HEK293 (cell line): ENCODE results near the gene CACNG1.

Experiments
- CTCF ChIA-PET: fragments of 350-600 bp; formaldehyde crosslinking; extraction: SDS; loops from one replicate; lab custom pipeline; 2021; ENCODE audit warnings: antibody characterized with exemption; lab: Yijun Ruan, JAX
- POLR2A ChIA-PET: fragments of 300-600 bp; formaldehyde crosslinking; extraction: SDS; loops from one replicate; lab custom pipeline; 2020; ENCODE audit warnings: antibody characterized with exemption, inconsistent platforms; lab: Yijun Ruan, JAX
- H3K27ac ChIP-seq: fragments of 200-500 bp; sonication (Bioruptor generic); 2 replicates; pipeline ENCODE4 v1.5.1; 2014; ENCODE audit warnings: low read depth, low read length, control low read depth, inconsistent platforms; ENCODE audit errors: extremely low read depth
- H3K36me3 ChIP-seq, 2 experiments: fragments of 200-500 bp in 1 of 2; sonication (Bioruptor generic) in 1 of 2; 1 replicate in 1 of 2; 2 replicates in 1 of 2; pipeline ENCODE4 v1.5.1; 2014 to 2017; ENCODE audit warnings: inconsistent platforms in 2 of 2, low read length in 2 of 2; ENCODE audit not compliant: control insufficient read depth in 2 of 2, insufficient read depth in 1 of 2
- H3K4me1 ChIP-seq: fragments of 200-500 bp; sonication (Bioruptor generic); 2 replicates; pipeline ENCODE4 v1.5.1; 2014; ENCODE audit warnings: mild to moderate bottlenecking, low read length, inconsistent platforms; ENCODE audit not compliant: control insufficient read depth, insufficient read depth
- H3K4me3 ChIP-seq: 2 replicates; pipeline ENCODE4 v1.5.1; 2011; ENCODE audit warnings: low read depth, mild to moderate bottlenecking, control low read depth, low read length, moderate library complexity
- H3K9me3 ChIP-seq: fragments of 200-500 bp; sonication (Bioruptor generic); 2 replicates; pipeline ENCODE4 v1.5.1; 2014; ENCODE audit warnings: low read depth, low read length, inconsistent platforms; ENCODE audit not compliant: control insufficient read depth, insufficient read depth
- GLIS1 ChIP-seq: fragments of 450-650 bp; formaldehyde crosslinking; IDR thresholded peaks from 2 replicates; pipeline ENCODE4 v1.5.1; 2016; ENCODE audit warnings: missing biosample characterization, missing genetic modification characterization
- GLIS2 ChIP-seq: fragments of 450-650 bp; formaldehyde crosslinking; IDR thresholded peaks from 2 replicates; pipeline ENCODE4 v1.5.1; 2016; ENCODE audit warnings: missing biosample characterization, missing genetic modification characterization
- PRDM1 ChIP-seq: fragments of 450-650 bp; formaldehyde crosslinking; IDR thresholded peaks from 2 replicates; pipeline ENCODE4; 2016; ENCODE audit warnings: missing biosample characterization, missing genetic modification characterization
- ZBTB44 ChIP-seq: fragments of 450-650 bp; IDR thresholded peaks from 2 replicates; pipeline ENCODE4 v1.5.1; 2018; ENCODE audit warnings: missing biosample characterization, mild to moderate bottlenecking, missing genetic modification characterization
- ZNF157 ChIP-seq: fragments of 450-650 bp; formaldehyde crosslinking; IDR thresholded peaks from 2 replicates; pipeline ENCODE4 v1.5.1; 2016; ENCODE audit warnings: missing biosample characterization, missing genetic modification characterization
- ZNF184 ChIP-seq: fragments of 450-650 bp; IDR thresholded peaks from 2 replicates; pipeline ENCODE4 v1.5.1; 2018; ENCODE audit warnings: missing biosample characterization, mild to moderate bottlenecking, missing genetic modification characterization
- ZNF202 ChIP-seq: fragments of 450-650 bp; formaldehyde crosslinking; IDR thresholded peaks from 2 replicates; pipeline ENCODE4 v1.5.1; 2016; ENCODE audit warnings: missing biosample characterization, missing genetic modification characterization, borderline replicate concordance
- ZNF639 ChIP-seq: fragments of 450-650 bp; formaldehyde crosslinking; IDR thresholded peaks from 2 replicates; pipeline ENCODE4 v1.5.1; 2016; ENCODE audit warnings: missing biosample characterization, missing genetic modification characterization
- ZNF704 ChIP-seq: fragments of 450-650 bp; formaldehyde crosslinking; IDR thresholded peaks from 2 replicates; pipeline ENCODE4 v1.5.1; 2016; ENCODE audit warnings: missing biosample characterization, missing genetic modification characterization
- ZNF785 ChIP-seq: fragments of 450-650 bp; formaldehyde crosslinking; IDR thresholded peaks from 2 replicates; pipeline ENCODE4 v1.5.1; 2016; ENCODE audit warnings: missing biosample characterization, missing genetic modification characterization
- ZSCAN4 ChIP-seq: fragments of 450-650 bp; formaldehyde crosslinking; IDR thresholded peaks from 2 replicates; pipeline ENCODE4 v1.5.1; 2017; ENCODE audit warnings: missing biosample characterization, missing genetic modification characterization
- TF ChIP-seq, protein P1 (sequence below): fragments of 450-650 bp; formaldehyde crosslinking; optimal IDR thresholded peaks from 2 replicates; pipeline ENCODE3; 2016; ENCODE audit warnings: missing biosample characterization, mild to moderate bottlenecking, missing genetic modification characterization

CACNG1 gene

DNA sequence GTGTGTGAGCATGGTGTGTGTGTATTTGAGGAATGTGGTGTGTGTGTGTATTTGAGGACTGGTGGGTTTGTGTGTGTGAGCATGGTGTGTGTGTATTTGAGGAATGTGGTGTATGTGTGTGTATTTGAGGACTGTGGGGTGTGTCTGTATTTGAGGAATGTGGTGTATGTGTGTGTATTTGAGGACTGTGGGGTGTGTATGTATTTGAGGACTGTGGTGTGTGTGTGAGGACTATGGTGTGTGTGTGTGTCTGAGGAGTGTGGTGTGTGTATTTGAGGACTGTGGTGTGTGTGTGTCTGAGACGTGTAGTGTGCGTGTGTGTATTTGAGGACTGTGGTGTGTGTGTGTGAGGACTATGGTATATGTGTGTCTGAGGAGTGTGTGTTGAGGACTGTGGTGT lies 18.0 kb upstream of the CACNG1 start:
- H3K4me3 ChIP-seq: no peak overlapping the region
- POLR2A ChIA-PET: no interaction called here
- CTCF ChIA-PET: no interaction called here
- TF ChIP-seq ZSCAN4: peak; percentile 61
- TF ChIP-seq, protein P1, sequence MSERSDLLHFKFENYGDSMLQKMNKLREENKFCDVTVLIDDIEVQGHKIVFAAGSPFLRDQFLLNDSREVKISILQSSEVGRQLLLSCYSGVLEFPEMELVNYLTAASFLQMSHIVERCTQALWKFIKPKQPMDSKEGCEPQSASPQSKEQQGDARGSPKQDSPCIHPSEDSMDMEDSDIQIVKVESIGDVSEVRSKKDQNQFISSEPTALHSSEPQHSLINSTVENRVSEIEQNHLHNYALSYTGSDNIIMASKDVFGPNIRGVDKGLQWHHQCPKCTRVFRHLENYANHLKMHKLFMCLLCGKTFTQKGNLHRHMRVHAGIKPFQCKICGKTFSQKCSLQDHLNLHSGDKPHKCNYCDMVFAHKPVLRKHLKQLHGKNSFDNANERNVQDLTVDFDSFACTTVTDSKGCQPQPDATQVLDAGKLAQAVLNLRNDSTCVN: peak; percentile 12
- no peak for TF ChIP-seq ZNF704
- TF ChIP-seq PRDM1 (tag by site-specific recombination): no peak
- H3K4me1 ChIP-seq: no peaks in the 10 kb centered on the region
- no peak overlapping the region for H3K27ac ChIP-seq
- H3K9me3 ChIP-seq: no peaks in the 10 kb centered on the region
- H3K36me3 ChIP-seq: no peaks in the 10 kb centered on the region

DNA sequence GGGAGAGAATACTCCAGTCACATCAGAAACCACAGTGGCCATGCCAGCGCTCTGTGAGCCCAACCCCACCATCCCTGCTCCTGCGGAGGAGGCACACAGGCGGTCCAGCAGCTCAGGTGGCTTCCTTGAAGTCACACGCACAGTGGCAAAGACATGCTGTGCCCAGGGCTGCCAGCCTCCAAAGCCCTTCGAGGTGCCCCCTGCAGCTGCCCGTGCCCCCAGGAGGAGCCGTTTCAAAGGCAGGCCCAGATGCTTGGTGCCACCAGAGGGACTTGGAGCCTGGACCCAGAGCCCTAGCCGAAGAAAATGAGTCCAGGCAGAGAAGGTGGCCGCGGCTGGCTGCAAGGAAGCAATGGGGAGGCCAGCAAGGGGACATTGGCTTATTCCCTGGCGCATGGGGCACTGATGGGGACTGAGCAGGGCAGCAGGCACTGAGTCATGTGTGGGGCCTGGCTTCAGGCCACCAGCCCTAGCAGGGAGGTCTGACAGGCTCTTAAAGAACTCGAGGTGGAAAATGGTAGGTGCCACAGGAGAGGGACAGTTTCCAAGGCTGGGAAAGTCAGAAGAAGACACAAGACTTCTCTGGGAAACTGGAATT lies 17.2 kb upstream of the CACNG1 start:
- CTCF ChIA-PET: no interaction called here
- H3K9me3 ChIP-seq: no peaks in the 10 kb centered on the region

DNA sequence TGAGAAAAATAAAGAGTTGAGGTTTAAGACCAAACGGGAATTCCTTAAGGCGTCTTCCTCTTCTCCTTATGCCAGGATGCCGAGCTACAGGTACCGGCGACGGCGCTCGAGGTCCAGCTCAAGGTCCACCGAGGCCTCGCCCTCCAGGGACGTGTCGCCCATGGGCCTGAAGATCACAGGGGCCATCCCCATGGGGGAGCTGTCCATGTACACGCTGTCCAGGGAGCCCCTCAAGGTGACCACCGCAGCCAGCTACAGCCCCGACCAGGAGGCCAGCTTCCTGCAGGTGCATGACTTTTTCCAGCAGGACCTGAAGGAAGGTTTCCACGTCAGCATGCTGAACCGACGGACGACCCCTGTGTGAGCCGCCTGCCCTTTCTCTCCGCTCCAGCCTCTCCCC lies 13.7 kb upstream of the CACNG1 start:
- no peak overlapping the region for H3K4me3 ChIP-seq
- no peak overlapping the region for H3K27ac ChIP-seq
- no peak for TF ChIP-seq GLIS2 (tag by site-specific recombination)
- TF ChIP-seq ZNF639 (tag by site-specific recombination): no peak
- TF ChIP-seq, all 188 proteins: peak for 0
- Histone ChIP-seq H3K9me3 (no peaks in the 10 kb centered on the region), H3K36me3 (no peaks in the 10 kb centered on the region), H3K4me1 (no peaks in the 10 kb centered on the region)
- CTCF ChIA-PET: no interaction called here
- POLR2A ChIA-PET: no interaction called here

More for the DNA sequence above, 17.2 kb upstream of the CACNG1 start:
- Histone ChIP-seq H3K4me1 (no peaks in the 10 kb centered on the region), H3K27ac (no peak overlapping the region)
- TF ChIP-seq ZNF184 (tag by site-specific recombination): no peak
- no peak for TF ChIP-seq ZNF157
- TF ChIP-seq ZNF785 (tag by site-specific recombination): no peak
- peak; percentile 31; the same call in 1 of the 2 replicates for TF ChIP-seq GLIS2 (tag by site-specific recombination)
- no peak for TF ChIP-seq ZBTB44 (tag by site-specific recombination)
- 0 out of 2 replicates have a peak, but pooled peaks have one; percentile 11 for TF ChIP-seq GLIS1 (tag by site-specific recombination)
- TF ChIP-seq ZNF202: no peak
- TF ChIP-seq, all 188 proteins: peak for 2
- H3K4me3 ChIP-seq: no peak overlapping the region
- POLR2A ChIA-PET: no interaction called here
- no peaks in the 10 kb centered on the region for H3K36me3 ChIP-seq
